Liver (tissue), 3 donors: ENCODE results near the gene NOS1AP.

Experiments
- CTCF ChIP-seq: fragments of 150-350 bp; IDR thresholded peaks from 2 replicates; pipeline ENCODE4 v1.5.1; 2017; ENCODE audit warnings: improper control_type of control experiment, low read depth, low read length; ENCODE audit not compliant: missing input control
- GABPA ChIP-seq, 2 donors: IDR thresholded peaks in 1 of 2; conservative IDR thresholded peaks in 1 of 2; 2 replicates each; pipeline ENCODE4 v1.6.1; 2016; ENCODE audit warnings: antibody characterized with exemption in 2 of 2, mild to moderate bottlenecking in 1 of 2, moderate library complexity in 1 of 2
- HNF4G ChIP-seq: IDR thresholded peaks from 2 replicates; pipeline ENCODE4 v1.6.1; 2016; ENCODE audit warnings: antibody characterized with exemption
- JUND ChIP-seq, 2 donors: IDR thresholded peaks; 2 replicates each; pipeline ENCODE4 v1.6.1; 2016; ENCODE audit warnings: antibody characterized with exemption in 2 of 2
- RAD21 ChIP-seq, 2 donors: IDR thresholded peaks; 2 replicates each; pipeline ENCODE4 v1.6.1; 2016; ENCODE audit warnings: antibody characterized with exemption in 2 of 2, mild to moderate bottlenecking in 2 of 2
- RXRA ChIP-seq, 2 donors: IDR thresholded peaks; 2 replicates each; pipeline ENCODE4 v1.6.1; 2017 to 2018; ENCODE audit warnings: antibody characterized with exemption in 2 of 2, mild to moderate bottlenecking in 1 of 2
- TAF1 ChIP-seq: conservative IDR thresholded peaks from 2 replicates; pipeline ENCODE4 v1.6.1; 2016; ENCODE audit warnings: antibody characterized with exemption, mild to moderate bottlenecking
- TF ChIP-seq, protein P1 (sequence below): IDR thresholded peaks from 2 replicates; pipeline ENCODE4 v1.6.1; 2016; ENCODE audit warnings: antibody characterized with exemption
- donor health status: healthy.
- donor health status: healthy.

GRCh38 chr1:162117039-162117774, 47.7 kb downstream of the NOS1AP start:
- no peak for TF ChIP-seq CTCF
- no peak for TF ChIP-seq TAF1
- TF ChIP-seq RAD21 (IDR thresholded peaks at IDR 0.05): no peak
- TF ChIP-seq RXRA (IDR thresholded peaks at IDR 0.05): no peak
- TF ChIP-seq GABPA (IDR thresholded peaks at IDR 0.05 in 1 of 2, conservative IDR thresholded peaks at IDR 0.05 in 1 of 2): no peak
- no peak for TF ChIP-seq HNF4G
- TF ChIP-seq, protein P1, sequence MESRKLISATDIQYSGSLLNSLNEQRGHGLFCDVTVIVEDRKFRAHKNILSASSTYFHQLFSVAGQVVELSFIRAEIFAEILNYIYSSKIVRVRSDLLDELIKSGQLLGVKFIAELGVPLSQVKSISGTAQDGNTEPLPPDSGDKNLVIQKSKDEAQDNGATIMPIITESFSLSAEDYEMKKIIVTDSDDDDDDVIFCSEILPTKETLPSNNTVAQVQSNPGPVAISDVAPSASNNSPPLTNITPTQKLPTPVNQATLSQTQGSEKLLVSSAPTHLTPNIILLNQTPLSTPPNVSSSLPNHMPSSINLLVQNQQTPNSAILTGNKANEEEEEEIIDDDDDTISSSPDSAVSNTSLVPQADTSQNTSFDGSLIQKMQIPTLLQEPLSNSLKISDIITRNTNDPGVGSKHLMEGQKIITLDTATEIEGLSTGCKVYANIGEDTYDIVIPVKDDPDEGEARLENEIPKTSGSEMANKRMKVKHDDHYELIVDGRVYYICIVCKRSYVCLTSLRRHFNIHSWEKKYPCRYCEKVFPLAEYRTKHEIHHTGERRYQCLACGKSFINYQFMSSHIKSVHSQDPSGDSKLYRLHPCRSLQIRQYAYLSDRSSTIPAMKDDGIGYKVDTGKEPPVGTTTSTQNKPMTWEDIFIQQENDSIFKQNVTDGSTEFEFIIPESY: no peak
- TF ChIP-seq JUND (IDR thresholded peaks at IDR 0.05): no peak
